ENCODE data around the gene KIF23. TPM values are rescaled to one million over a fixed set of nuclear protein-coding genes. Genes with fewer than 3 reads are reported as not detected.
A peak's percentile ranks its signal among the peaks of the same experiment; 100 is the strongest.

Gene KIF23
- total RNA-seq, 1 donor from 2014 or later: 2.7 TPM

- ATAC-seq: no peak
- no peak for TF ChIP-seq CTCF (IDR thresholded peaks at IDR 0.05)
- no peaks in the 10 kb centered on the region for H3K27me3 ChIP-seq
- H3K9me3 ChIP-seq: no peaks in the 10 kb centered on the region
- DNase-seq: peak; percentile 33
- H3K27ac ChIP-seq: no peak overlapping the region
- H3K4me1 ChIP-seq: peaks cover 10% of the 10 kb centered on the region
- intact Hi-C loops (cut with DNase I): loop anchor here (5.0 kb wide), 1 partner anchor 339 kb away; no protein-coding TSS in a partner anchor
- H3K36me3 ChIP-seq: peaks cover 8% of the 10 kb centered on the region
- no peak overlapping the region for H3K4me3 ChIP-seq
Observed at GRCh38 chr15:69395991-69396390, 18.2 kb upstream of the KIF23 start.

DNA sequence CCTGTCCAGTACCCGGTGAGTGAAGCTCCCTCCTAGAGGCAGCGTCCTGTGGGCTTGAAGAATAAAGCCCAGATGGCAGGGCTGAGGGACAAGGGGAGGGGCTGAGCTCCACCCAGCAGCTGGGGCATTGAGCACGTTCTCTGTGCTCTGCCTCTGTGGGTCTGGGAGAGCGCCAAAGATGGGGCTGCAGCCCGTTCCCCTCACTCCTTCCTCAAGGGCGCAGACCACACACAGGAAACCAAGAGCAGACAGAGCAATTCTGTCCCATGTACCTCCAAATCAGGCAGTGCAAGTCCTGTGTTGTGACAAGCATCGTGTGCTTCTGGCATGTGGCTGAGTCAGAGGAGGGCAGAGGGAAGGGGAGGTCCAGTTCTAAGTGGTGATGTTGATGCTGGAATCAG lies 15.7 kb upstream of the KIF23 start:
- H3K4me3 ChIP-seq: no peak overlapping the region
- peaks cover 8% of the 10 kb centered on the region for H3K4me1 ChIP-seq
- TF ChIP-seq CTCF (IDR thresholded peaks at IDR 0.05): no peak
- DNase-seq (peak; percentile 50), ATAC-seq (no peak)
- intact Hi-C loops (cut with DNase I): loop anchor here (5.0 kb wide), 1 partner anchor 341 kb away; no protein-coding TSS in a partner anchor
- H3K27me3 ChIP-seq: no peaks in the 10 kb centered on the region
- H3K27ac ChIP-seq: no peak overlapping the region
- H3K9me3 ChIP-seq: no peaks in the 10 kb centered on the region
- H3K36me3 ChIP-seq: peaks cover 8% of the 10 kb centered on the region

GRCh38 chr15:69400850-69401249 lies 13.3 kb upstream of the KIF23 start:
- Histone ChIP-seq H3K4me1 (no peaks in the 10 kb centered on the region), H3K27ac (no peak overlapping the region), H3K27me3 (no peaks in the 10 kb centered on the region), H3K4me3 (no peak overlapping the region), H3K9me3 (no peaks in the 10 kb centered on the region), H3K36me3 (peaks cover 8% of the 10 kb centered on the region)
- DNase-seq (peak; percentile 18), ATAC-seq (no peak)
- intact Hi-C loops (cut with DNase I): no loop called here
- no peak for TF ChIP-seq CTCF (IDR thresholded peaks at IDR 0.05)

DNA sequence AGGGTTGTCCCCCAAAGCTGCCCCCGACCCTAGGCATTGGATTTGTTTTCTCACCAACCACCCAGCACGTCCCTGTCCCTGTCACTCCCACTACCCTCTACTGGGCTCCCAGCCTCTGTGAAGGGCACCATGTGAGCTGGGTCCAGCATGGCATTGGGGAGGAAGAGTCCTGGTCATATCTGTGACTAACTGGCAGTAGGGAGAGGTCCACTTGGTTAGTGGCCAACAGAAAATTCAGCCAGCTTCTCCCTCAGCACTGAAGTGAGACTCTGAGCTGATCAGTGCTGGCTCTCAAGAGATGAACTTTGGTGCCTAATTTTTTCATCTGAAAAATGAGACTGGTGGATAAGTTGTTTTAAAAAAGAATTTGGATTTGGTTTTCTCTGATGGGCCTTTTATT lies 11.3 kb upstream of the KIF23 start:
- no peaks in the 10 kb centered on the region for H3K9me3 ChIP-seq
- no peak for TF ChIP-seq CTCF (IDR thresholded peaks at IDR 0.05)
- H3K27me3 ChIP-seq: no peaks in the 10 kb centered on the region
- no peak overlapping the region for H3K27ac ChIP-seq
- no peaks in the 10 kb centered on the region for H3K4me1 ChIP-seq
- H3K36me3 ChIP-seq: peaks cover 8% of the 10 kb centered on the region
- intact Hi-C loops (cut with DNase I): no loop called here
- no peak for ATAC-seq
- no peak overlapping the region for H3K4me3 ChIP-seq
- DNase-seq: no peak

- Histone ChIP-seq H3K27ac (no peak overlapping the region), H3K27me3 (no peaks in the 10 kb centered on the region), H3K36me3 (peaks cover 8% of the 10 kb centered on the region), H3K9me3 (no peaks in the 10 kb centered on the region), H3K4me3 (no peak overlapping the region), H3K4me1 (no peaks in the 10 kb centered on the region)
- ATAC-seq (no peak), DNase-seq (no peak)
- TF ChIP-seq CTCF (IDR thresholded peaks at IDR 0.05): no peak
- intact Hi-C loops (cut with DNase I): no loop called here
Observed at GRCh38 chr15:69403594-69403993, 10.6 kb upstream of the KIF23 start.

DNA sequence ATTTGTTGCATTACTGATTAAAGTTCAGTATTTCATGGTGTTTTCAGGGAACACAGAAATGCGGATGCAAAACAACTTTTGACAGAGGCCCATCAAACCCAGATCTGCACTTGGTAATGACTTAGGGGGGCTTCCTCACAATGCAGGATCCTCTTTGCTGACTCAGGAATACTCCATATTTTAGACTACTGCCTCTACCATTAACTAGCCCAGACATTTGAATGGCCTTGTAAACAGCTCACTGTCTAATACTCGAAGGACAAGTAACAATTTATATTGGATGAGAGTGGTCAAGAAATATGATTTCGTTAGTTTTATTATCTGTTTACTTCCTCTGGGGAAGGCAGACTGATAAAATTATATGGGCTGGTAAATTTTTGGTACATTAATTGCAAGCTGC lies 9.0 kb upstream of the KIF23 start:
- no peak overlapping the region for H3K27ac ChIP-seq

More for the DNA sequence above, 9.0 kb upstream of the KIF23 start:
- Histone ChIP-seq H3K4me1 (no peaks in the 10 kb centered on the region), H3K4me3 (no peak overlapping the region), H3K36me3 (no peaks in the 10 kb centered on the region), H3K9me3 (no peaks in the 10 kb centered on the region), H3K27me3 (no peaks in the 10 kb centered on the region)
- no peak for DNase-seq
- intact Hi-C loops (cut with DNase I): no loop called here
- no peak for TF ChIP-seq CTCF (IDR thresholded peaks at IDR 0.05)
- ATAC-seq: no peak
